Head of caudate nucleus (tissue), 42 donors: ENCODE measurements around the gene CKLF.
A peak's percentile ranks its signal among the peaks of the same experiment; 100 is the strongest.
"Not testable (repeated sequence)": the region's sequence is repeated elsewhere in the genome, so short reads cannot be mapped to it uniquely, and the experiment has no call there.

Experiments used
- DNase-seq, 42 donors: peaks; one replicate each; pipeline versions ENCODE4 v3.0.0 to v3.0.0-alpha.2; 2020 to 2021; ENCODE audit warnings: mixed read lengths in 7 of 42
- intact Hi-C: fragments of 100-400 bp; cut with DNase I; formaldehyde crosslinking; loops from one replicate; pipeline ENCODE4 v1.15.0; 2022

CKLF gene

DNA sequence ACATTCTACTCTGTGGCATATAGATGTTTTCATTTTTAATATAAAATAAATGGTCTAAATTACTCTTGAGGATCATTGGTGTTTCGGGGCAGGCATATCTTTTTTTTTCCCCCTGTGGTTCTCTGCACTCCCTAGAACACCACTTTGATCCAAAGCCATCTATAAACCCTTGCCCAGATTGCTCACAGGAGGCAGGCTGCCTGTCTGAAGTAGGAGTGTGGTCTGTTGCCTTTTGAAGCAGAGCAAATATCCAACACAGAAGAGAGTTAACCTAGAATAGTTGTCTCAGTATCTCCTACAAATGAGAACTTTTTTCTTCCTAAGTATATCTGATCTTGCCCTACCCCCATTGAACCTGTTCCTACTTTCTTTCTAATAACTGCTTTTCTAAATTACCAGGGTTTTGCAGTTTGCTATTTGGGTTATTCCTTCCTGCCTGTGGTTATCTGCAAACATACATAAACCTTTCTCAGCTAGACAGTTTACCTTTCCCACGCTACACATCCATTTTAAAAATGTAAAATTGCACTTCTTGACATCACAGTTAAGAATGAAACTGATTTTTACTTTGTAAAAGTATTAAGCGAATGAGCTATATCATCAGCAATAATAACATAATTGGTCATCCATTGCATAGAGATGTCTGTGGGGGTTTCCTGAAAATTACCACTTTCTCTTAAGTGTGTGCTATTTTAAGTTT lies 9.2 kb downstream of the CKLF start:
- intact Hi-C loops: no loop called here
- no peak for DNase-seq

DNA sequence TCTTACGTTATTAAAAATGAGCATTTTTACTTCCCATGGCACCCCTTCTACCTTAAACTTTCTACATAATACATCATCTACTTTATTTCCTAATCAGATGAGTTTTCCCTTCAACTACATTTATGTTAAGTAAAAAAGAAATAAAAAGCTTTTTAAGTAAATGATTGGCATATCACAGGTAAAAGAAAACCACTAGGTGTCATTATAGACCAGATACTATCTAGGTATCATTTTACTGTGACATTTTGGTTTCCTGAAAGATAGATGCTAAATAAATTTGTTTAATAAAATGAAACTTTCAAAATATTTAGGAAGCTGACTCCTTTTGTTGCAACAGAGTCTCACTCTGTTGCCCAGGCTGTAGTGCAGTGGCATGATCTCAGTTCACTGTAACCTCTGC lies 10.0 kb downstream of the CKLF start:
- no peak for DNase-seq
- intact Hi-C loops: no loop called here

DNA sequence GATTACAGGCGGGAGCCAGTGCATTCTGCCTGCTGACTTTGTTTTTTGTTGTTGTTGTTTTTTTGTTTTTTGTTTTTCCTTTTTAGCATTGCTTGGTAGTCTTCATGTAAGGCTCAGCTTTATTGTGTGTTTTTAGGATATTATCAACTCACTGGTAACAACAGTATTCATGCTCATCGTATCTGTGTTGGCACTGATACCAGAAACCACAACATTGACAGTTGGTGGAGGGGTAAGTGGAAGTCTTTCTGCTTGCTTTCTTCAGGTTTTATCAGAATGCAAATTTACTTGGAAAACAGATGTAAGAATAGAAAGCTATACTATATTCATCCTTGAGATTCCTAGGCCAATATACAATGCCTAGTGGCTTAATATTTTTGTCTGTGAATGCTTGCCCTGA lies 10.6 kb downstream of the CKLF start:
- no peak for DNase-seq
- intact Hi-C loops: no loop called here

DNA sequence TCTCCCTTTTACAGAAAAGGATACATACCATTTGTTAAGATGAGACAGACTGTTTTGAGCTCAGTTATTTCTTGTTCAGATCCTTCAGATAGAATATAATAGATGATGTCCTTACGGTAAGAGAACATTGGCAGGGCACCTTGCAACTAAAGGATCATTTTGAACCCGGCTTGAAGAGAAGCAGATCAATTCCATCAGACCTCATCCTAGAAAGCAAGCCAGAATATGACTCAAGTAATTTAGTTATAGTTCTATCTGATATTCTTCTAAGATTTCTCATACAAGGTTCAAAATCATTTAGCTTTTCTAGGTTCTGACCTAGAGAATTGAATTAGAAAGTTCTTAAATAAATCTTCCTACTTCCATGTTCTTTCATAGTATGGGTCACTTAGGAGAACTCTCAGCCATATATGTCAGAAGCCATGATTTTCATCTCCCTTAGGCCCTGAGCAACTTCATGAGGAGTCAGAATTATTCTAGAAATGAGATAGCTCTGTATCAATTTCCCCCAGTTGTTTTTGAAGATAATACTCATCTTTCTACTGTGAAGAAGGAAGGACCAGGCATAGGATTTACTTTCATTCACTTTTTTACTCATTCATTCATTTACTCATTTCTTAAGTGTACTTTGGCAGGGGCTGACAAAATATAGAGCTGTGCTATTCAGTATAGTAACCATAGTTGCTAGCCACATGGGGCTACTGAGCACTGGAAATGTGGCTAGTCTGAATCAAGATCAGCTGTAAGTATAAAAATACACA lies 11.4 kb downstream of the CKLF start:
- intact Hi-C loops: no loop called here
- no peak for DNase-seq

DNA sequence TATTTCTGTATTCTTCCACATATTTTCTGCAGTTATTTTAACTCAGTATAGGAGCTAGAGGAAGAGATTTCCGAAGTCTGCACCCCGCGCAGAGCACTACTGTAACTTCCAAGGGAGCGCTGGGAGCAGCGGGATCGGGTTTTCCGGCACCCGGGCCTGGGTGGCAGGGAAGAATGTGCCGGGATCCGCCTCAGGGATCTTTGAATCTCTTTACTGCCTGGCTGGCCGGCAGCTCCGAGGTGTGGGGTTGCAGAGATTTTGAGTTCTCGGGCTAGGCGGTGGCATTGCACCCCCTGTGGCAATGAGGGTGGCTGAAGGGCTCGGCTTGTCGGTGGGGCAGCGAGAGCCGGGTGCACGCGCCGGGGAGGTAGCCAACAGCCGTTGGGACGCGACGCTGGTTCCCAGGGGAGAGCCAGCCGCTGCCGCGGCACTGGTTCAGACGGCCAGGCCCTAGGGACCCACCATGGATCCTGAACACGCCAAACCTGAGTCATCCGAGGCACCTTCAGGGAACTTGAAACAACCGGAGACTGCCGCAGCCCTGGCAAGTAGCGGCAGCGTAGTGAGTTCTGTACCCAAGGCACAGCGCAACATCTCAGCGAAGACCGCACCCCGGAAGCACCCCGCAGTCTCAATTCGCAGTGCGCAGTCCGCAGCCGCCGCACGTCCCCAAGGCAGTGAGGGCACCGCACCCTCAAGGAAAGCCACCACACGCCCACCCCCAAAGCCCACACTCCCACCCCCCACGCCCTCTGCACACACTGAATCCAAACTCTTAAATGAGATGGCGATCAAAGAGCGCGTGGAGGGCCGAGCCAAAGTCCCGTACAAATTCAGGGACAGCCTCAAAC lies 13.9 kb downstream of the CKLF start, which contains the start of gene CMTM1:
Gene CMTM1, plus strand, starts transcription at position 389 of the 851 bp plus-strand sequence. Its CDS starts 75 bp downstream, at position 464.
- DNase-seq: no peak
- intact Hi-C loops: no loop called here

DNA sequence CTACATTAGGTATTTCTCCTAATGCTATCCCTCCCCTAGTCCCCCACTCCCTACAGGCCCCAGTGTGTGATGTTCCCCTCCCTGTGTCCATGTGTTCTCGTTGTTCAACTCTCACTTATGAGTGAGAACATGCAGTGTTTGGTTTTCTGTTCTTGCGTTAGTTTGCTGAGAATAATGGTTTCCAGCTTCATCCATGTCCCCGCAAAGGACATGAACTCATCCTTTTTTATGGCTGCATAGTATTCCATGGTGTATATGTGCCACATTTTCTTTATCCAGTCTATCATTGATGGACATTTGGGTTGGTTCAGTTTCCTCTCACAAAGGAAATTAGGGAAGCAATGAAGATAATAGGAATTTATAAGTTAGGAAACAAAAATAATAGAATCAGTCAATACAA lies 14.9 kb downstream of the CKLF start:
- intact Hi-C loops, DNase-seq: not testable (repeated sequence)

DNA sequence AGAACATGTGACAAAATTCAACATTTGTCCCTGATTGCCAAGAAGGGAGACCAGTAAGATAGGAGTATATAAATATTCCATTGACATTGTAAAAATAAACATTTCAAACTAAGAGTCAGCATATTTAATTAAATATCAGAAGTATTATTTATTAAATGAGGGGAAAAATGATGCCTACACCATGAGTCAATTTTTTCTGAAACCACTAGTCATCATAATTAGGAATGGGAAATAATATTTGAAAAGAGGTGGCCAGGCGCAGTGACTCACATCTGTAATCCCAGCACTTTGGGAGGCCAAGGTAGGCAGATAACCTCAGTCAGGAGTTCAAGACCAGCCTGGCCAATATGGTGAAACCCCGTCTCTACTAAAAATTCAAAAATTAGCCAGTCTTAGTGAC lies 16.0 kb downstream of the CKLF start:
- intact Hi-C loops: no loop called here
- DNase-seq: no peak

DNA sequence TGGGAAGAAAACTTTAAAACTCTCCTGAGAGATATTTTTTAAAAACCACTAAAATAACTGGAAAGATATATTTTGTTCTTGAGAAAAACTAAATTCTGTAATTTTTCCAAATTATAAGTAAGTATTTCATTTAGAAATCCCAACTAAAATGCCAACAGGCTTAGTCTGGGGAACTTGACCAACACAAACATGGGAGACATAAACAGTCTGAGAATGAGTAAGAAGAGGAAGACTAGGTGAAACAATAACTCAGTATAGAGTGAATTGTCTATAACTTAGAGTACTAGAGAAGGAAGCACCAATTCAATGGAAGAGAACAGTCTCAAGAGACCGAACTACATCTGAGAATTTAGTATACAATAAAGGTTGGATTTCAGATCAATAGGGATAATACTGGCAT lies 16.8 kb downstream of the CKLF start:
- no peak for DNase-seq
- intact Hi-C loops: no loop called here

DNA sequence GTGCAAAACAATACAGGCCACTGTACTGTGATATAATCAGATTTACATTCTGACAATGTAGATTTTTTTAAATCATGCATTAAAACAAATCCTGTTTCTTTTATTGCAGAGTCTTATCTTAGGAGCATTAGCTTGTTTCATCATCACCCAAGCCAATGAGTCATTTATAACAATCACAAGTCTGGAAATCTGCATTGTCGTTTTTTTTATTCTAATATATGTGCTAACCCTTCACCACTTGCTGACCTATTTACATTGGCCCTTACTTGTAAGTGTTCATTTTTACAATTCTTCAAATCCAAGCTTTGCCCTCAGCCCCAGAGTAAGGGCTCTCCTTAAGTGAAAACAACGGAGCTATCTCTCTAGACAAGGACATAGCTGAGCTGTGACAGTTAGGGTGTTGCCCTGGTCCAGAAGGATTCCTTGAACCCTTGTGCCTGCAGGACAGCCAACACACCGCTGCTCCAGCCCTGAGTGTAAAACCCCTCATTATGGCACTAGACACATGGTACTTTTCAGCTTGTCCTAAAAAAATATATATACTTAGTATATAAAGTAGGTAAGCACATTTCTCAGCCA lies 17.5 kb downstream of the CKLF start:
- DNase-seq: no peak
- intact Hi-C loops: no loop called here

DNA sequence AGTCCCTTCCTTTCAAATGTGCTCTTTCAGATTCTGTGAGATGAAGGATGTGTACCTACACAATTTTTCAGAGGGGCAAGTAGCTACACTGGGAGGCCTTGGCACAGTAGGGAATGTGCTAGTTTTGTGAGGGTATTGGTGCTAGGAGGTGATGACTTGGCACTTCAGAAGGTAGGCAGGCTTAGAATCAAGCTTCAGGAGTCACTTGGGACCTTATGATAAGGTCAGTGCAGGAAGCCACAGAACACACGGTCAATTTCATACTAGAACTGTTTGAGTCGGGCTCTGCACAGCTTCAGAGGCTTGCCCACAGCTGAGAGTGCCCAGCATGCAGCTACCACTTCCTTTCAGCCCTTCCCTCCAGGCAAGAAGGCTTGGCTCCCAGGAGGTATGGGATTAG lies 20.0 kb downstream of the CKLF start:
- intact Hi-C loops: no loop called here
- DNase-seq: no peak

DNA sequence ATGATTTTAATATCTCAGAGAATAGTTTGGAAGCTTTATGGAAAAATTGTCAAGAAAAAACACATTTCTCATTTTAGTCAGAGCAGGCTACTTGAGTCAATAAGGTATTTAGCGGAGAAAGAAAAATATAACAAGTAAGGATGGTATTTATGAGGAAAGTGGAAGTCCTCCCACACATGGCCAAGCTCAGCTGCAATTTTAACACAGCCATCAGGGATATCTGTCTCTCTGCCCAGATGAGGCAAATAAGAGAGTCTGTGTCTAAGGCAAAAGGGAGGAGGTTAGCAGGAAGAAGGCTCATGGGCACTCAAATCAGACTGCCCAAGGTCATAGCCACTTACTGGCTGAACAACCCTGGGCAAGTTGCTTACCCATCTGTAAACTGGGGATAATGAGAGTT lies 21.7 kb downstream of the CKLF start:
- DNase-seq: no peak
- intact Hi-C loops: no loop called here

DNA sequence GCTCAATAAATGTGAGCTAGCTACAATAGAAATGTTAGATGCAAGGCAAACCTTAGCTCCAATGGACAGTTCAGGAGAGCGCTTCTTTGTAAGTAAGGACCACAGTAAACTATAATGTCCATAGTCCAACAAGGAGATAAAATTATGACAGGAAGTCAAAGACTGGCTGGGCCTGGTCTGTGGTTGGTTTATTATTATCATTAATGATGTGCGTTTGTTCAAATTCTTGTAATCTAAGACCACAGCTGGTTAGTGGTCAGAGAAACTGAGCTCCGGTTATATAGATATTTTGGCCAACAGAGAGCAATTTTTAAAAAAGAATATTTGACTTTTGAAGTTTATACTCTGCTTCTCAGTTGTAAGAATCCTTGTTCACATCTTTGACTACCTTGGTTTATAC lies 22.2 kb downstream of the CKLF start:
- DNase-seq: no peak
- intact Hi-C loops: no loop called here

DNA sequence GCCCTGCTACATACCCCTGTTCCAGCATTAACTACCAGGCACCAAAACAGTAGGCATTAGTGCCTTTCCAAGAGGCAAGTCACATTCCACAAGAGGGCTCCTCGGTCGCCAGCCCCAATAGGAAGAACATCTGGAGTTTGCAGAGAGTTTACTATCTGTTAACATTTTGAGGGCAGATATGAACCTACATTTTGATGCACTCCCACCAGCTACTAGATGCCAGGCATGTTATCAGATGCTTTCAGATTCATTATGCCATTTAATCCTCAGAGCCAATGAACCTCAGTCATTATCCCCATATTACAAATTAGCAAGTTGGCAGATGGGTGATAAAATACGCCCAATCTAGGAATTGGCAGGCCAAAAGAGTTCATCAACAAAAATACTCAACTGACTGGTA lies 22.7 kb downstream of the CKLF start:
- intact Hi-C loops: no loop called here
- no peak for DNase-seq

DNA sequence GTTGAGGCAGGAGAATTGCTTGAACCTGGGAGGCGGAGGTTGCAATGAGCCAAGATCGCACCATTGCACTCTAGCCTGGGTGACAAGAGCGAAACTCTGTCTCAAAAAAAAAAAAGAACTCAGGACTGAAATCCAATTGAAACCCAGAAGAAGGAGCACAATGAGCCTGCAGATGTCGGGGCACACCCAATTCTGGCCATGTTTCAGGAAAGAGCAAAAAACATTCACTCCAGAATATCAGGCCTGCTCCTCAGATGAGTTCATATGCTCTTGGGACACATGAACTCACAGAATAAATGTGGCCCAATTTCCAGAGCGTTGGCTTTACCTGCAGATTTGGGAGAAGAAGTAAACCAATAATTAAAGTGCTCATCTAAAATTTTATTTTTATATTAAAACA lies 23.9 kb downstream of the CKLF start:
- DNase-seq: no peak
- intact Hi-C loops: no loop called here

DNA sequence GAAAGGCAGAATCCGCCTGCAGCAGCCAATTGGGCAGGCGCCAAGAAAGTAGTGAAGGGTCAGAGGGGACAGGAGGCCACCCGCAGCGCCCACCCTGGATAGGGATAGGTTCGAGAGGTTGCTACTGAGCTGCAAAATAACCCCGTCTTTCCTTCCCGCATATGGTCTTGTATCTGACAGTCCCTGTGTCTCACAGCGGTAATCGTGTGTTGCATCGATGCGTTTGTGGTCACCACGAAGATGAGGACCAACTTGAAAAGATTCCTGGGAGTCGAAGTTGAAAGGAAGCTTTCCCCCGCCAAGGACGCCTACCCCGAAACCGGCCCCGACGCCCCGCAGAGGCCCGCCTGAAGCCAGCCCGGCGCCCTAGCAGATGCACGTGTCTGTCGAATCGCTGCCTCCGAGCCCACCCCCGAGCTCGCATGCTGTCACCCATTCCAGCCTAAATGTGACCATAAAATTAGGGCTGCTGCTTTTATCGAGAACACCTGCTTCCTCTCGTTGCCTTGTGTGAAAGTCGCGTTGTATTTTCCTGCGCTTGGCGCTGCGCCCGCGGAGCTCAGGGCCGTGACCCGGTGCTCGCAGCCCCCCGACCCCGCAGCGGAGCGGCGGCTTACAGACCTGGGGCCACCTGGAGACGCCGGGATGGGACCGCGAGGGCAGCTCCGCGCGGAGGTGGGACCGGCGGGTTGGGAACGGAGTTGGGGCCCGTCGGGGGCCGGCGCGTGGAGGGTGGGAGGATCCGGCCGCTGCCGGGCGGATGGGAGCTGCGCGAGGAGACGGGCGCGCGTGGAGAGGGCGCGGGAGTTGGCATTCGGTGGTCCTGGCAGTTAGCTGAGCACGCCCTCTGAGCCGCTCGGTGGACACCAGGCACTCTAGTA lies 26.5 kb downstream of the CKLF start, which contains the start of gene CMTM2:
Gene CMTM2, plus strand, starts transcription at position 813 of the 881 bp plus-strand sequence. CDS start 145 bp downstream, outside the sequence.
- DNase-seq: peak in 2 of 42 donors; percentile 36 to 38

DNA sequence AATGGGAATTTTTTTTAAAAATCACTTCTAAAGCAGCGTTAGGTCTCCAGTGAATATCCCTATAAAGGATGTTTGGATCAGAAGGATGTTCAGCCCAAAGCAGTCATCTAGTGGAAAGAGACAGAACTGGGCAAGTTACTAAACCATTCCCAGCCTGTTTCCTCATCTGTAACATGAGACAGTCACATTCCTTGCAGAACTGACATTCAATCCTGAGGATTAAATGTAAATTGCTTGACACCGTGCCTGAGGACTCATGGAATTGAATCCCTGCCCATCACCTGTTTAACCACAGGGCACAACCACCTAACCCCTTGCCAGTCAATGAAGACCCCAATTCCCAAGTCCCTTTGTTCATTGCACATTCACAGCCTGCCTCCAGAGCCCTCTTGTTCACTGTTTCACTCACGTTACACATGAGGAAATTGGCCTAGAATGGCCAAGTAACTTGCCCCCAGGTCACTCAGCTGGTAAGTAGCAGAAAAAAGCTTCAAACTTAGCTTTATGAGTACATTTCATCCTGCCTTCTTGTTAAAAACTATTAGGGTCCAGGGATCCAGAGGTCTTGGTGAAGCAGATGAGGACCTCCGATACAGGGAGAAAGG lies 28.3 kb downstream of the CKLF start:
- intact Hi-C loops: no loop called here
- DNase-seq: no peak

More for the DNA sequence above, 26.5 kb downstream of the CKLF start, which contains the start of gene CMTM2:
- intact Hi-C loops: no loop called here

DNA sequence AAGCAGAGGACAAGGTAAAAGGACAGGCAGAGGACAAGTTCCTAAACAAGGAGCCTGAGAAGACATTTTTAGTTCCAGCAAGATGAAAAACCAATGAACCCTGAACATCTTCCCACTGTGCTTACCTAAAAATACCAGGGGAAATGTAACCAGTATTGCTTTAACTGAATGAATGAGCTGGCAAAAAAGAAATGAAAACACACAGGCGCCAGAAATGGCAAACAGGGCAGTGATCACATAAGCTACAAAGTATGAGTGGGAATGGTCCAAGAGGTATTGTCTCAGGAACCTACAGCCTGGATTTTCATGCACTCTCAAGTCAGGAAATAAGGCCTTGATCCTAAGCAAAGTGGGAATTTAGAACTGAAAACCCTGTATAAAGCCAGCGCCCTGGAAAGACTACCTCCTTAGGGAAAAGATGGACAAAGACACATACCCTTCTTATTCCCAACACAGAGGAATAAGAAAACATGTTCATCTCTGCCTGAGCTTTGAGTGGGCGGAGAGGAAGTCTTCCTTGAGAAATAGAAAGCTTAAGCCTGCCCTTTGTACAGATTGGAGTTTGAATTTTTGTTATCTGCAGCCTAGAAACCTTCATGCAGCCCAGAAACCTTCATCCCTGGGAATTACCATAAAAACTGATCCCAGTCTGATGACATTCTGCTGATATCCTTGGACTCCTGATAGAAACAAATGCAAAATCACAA lies 29.0 kb downstream of the CKLF start:
- DNase-seq: no peak
- intact Hi-C loops: no loop called here
